HFFc6 (cell line): ENCODE results near the gene DPEP3. TPM values are rescaled to one million over a fixed set of nuclear protein-coding genes. Genes with fewer than 3 reads are reported as not detected.

Source experiments
- DNase-seq: peaks from one replicate; pipeline ENCODE4 v3.0.0-alpha.2; 2018
- H3K27ac Mint-ChIP-seq: 2 replicates; pipeline ENCODE4 v1.8.0; 2020; ENCODE audit warnings: mild to moderate bottlenecking, mixed read lengths
- H3K27me3 Mint-ChIP-seq: 2 replicates; pipeline ENCODE4 v1.8.0; 2021; ENCODE audit warnings: mild to moderate bottlenecking, moderate library complexity, mixed read lengths; ENCODE audit not compliant: insufficient read depth
- H3K36me3 Mint-ChIP-seq: 2 replicates; pipeline ENCODE4 v1.8.0; 2021; ENCODE audit warnings: low read depth, mixed read lengths
- H3K4me1 Mint-ChIP-seq: 2 replicates; pipeline ENCODE4 v1.8.0; 2020; ENCODE audit warnings: low read depth, mixed read lengths
- H3K4me3 Mint-ChIP-seq: 2 replicates; pipeline ENCODE4 v1.8.0; 2020; ENCODE audit warnings: mild to moderate bottlenecking, moderate library complexity, mixed read lengths
- H3K9me3 Mint-ChIP-seq: 2 replicates; pipeline ENCODE4 v1.8.0; 2020; ENCODE audit warnings: mild to moderate bottlenecking, mixed read lengths
- CTCF ChIP-seq: fragments of 200-600 bp; sonication (generic); IDR thresholded peaks from 2 replicates; pipeline ENCODE4 v1.5.0; 2021; ENCODE audit warnings: antibody characterized with exemption, mild to moderate bottlenecking
- total RNA-seq, 6 experiments: library from RNA; stranded (reverse); fragmentation: NEBNext Ultra II Directional; extraction: Animal tissue kit (Norgen Biotek cat#: 25700); gene quantifications; 2 replicates in 1 of 6; 3 replicates in 5 of 6; pipeline ENCODE4 v1.2.3, GENCODE V29; 2021

DPEP3 gene
- total RNA-seq, 6 experiments from 2014 or later, result not detected

DNA sequence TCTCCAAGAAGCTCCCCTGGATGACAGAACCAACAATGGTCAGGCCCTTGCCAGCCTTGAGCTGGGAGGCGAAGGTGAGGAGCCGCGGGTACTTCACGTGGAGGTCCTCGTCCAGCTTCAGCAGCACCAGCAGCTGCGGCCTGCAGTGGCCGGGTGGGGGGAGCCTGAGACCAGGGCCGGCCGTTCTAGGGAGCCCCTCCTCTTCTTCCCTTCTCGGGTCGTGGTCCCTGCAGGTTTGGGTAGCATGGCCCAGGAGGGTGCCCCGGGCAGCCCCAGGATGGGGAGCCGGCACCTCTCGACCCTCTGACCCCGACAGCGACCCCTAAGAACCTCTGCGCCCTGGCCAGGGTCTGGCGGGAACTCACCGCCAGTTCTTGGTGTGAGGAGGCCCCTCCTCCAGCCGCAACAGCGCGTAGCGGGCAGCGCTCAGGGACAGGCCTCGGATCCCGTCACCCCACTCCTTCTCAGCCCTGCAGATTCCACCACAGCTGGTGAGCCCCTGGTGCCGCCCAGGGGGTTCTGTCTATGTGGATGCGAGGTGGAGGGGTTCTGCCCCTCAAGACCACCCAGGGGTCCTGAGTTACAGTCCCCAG lies 33.2 kb downstream of the DPEP3 start:
- no peak for DNase-seq
- Mint-ChIP-seq H3K9me3 (no peaks in the 10 kb centered on the region), H3K4me3 (no peak overlapping the region), H3K4me1 (no peaks in the 10 kb centered on the region), H3K36me3 (peaks cover 13% of the 10 kb centered on the region), H3K27me3 (peaks cover 2% of the 10 kb centered on the region), H3K27ac (no peak overlapping the region)
- TF ChIP-seq CTCF, result no peak

DNA sequence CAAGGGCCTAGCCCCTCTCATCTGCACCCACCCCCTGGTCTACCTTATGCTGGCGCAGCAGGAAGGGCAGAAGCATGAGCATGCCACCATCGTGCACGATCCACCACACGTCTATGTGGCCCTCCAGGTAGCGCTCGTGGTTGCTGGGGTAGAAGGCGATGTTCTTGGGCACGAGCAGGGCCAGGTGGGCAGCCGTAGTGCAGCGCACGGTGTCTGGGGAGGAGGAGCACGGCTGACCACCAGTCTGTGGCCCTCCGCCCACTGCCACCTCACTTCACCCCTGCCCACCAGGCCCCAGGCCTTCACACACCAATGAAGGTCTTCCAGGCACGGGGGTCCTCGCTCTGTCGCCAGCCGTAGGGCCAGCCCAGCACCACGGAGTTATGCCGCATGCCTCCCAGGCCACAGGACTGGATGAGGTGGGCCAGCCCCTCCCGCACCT lies 34.1 kb downstream of the DPEP3 start:
- Mint-ChIP-seq H3K4me3 (no peak overlapping the region), H3K4me1 (no peaks in the 10 kb centered on the region), H3K27me3 (peaks cover 6% of the 10 kb centered on the region), H3K9me3 (no peaks in the 10 kb centered on the region), H3K27ac (no peak overlapping the region), H3K36me3 (peaks cover 14% of the 10 kb centered on the region; the same call in 1 of the 2 replicates)
- TF ChIP-seq CTCF, result no peak
- DNase-seq, result no peak

- H3K27me3 Mint-ChIP-seq, result peaks cover 6% of the 10 kb centered on the region
- no peak overlapping the region for H3K27ac Mint-ChIP-seq
Measured at GRCh38 chr16:67945392-67945933, 34.8 kb downstream of the DPEP3 start.

GRCh38 chr16:67944690-67945391 lies 35.5 kb downstream of the DPEP3 start:
- no peak for TF ChIP-seq CTCF
- Mint-ChIP-seq H3K4me3 (no peak overlapping the region), H3K36me3 (peaks cover 19% of the 10 kb centered on the region; the same call in 1 of the 2 replicates), H3K27me3 (peaks cover 11% of the 10 kb centered on the region), H3K9me3 (no peaks in the 10 kb centered on the region), H3K27ac (no peak overlapping the region), H3K4me1 (no peaks in the 10 kb centered on the region)
- no peak for DNase-seq

More at GRCh38 chr16:67945392-67945933, 34.8 kb downstream of the DPEP3 start:
- Mint-ChIP-seq H3K36me3 (peaks cover 14% of the 10 kb centered on the region; the same call in 1 of the 2 replicates), H3K4me3 (no peak overlapping the region), H3K4me1 (no peaks in the 10 kb centered on the region), H3K9me3 (no peaks in the 10 kb centered on the region)
- no peak for TF ChIP-seq CTCF
- DNase-seq, result no peak

GRCh38 chr16:67943619-67944504 lies 36.4 kb downstream of the DPEP3 start, which contains the start of gene LCAT:
Gene LCAT (minus strand): TSS chr16:67944120. CDS start chr16:67944101, 19 bp downstream.
- no peaks in the 10 kb centered on the region for H3K4me1 Mint-ChIP-seq
- peaks cover 21% of the 10 kb centered on the region; the same call in 1 of the 2 replicates for H3K36me3 Mint-ChIP-seq
- TF ChIP-seq CTCF, result no peak
- H3K27ac Mint-ChIP-seq, result no peak within 1 kb of the TSS
- no peaks in the 10 kb centered on the region for H3K9me3 Mint-ChIP-seq
- H3K4me3 Mint-ChIP-seq, result no peak within 1 kb of the TSS
- no peak for DNase-seq
- H3K27me3 Mint-ChIP-seq, result peaks cover 13% of the 10 kb centered on the region
